NOMO-1 treated with dmso at 0.1 percent for 144 hours (cell line): ENCODE data around the gene CYTIP.

Experiments
- DNase-seq: peaks from one replicate; lab custom pipeline; 2025; ENCODE audit not compliant: unreplicated experiment; lab: John Stamatoyannopoulos, UW

CYTIP gene

GRCh38 chr2:157443795-157444640 lies at the start of gene CYTIP:
Gene CYTIP (minus strand): TSS chr2:157444089. CDS start chr2:157444020, 69 bp downstream.
- peak; percentile 53 for DNase-seq

DNA sequence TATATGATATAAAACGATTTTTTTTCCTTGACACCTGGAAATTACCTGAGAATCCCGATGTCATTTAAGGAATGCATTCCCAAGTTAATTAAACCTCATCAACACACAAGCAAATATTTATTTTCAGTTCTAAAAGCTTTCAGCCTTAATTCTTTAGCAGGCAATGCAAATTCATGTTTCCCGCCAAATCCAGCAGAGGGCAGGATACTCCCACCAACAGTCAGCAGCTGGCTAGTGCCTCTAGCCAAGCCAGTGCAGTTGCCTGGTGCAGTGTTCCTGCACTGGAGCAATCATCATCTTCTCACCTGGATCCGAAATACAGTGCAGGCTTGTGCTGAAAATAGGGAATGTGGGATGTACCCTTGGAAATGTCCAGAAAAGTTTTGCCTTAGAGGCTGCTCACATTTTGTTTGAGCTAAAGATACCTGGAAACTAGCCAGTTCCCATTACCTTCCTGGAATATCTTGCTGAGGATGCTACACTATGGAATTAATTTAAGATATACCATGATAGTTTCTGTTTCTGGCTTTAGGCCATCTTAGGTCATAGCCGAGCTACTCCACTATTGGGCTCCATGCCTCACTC lies 48.4 kb upstream of the CYTIP start:
- peak; percentile 17 for DNase-seq

DNA sequence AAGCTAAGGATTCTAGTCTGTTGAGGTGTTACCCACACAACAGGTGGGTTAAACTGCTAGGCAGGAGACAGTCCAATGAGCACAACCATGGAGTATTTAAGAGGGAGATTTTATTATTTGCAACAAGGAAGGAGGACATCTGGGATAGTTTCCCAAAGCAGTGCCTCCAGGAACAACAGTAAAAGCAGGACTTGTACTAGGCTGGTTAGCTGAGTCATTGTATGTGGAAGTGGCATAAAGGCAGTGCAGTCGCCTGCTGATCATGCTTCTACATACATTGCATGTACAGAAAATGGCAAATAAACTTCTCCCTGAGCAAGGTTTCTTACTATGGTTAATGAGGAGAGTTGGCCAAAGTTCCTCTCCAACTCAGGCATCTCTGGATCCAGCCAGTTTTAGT lies 46.1 kb upstream of the CYTIP start:
- DNase-seq: no peak

- no peak for DNase-seq
Measured at GRCh38 chr2:157488877-157489276, 45.0 kb upstream of the CYTIP start.

DNA sequence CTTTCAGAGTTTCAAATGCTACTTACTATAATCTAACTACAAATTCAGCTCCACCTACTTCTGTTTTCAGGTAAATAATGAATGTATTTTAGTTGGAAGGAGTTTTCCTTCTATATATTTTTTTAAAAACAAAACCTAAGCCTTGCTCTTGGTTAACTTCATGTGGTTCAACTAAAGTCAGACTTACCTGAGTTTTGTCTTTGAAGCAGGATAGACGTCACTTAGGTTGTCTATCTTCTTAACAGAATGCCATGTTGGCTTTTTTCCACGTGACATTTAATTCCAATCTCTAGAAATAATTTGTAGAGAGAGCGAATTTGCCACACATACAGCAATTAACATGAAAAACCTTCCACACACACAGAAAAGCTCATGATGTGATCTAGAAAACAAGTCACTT lies 43.9 kb upstream of the CYTIP start:
- no peak for DNase-seq

- DNase-seq: no peak
Measured at GRCh38 chr2:157487271-157487610, 43.4 kb upstream of the CYTIP start.

GRCh38 chr2:157486596-157487270 lies 42.8 kb upstream of the CYTIP start:
- no peak for DNase-seq

DNA sequence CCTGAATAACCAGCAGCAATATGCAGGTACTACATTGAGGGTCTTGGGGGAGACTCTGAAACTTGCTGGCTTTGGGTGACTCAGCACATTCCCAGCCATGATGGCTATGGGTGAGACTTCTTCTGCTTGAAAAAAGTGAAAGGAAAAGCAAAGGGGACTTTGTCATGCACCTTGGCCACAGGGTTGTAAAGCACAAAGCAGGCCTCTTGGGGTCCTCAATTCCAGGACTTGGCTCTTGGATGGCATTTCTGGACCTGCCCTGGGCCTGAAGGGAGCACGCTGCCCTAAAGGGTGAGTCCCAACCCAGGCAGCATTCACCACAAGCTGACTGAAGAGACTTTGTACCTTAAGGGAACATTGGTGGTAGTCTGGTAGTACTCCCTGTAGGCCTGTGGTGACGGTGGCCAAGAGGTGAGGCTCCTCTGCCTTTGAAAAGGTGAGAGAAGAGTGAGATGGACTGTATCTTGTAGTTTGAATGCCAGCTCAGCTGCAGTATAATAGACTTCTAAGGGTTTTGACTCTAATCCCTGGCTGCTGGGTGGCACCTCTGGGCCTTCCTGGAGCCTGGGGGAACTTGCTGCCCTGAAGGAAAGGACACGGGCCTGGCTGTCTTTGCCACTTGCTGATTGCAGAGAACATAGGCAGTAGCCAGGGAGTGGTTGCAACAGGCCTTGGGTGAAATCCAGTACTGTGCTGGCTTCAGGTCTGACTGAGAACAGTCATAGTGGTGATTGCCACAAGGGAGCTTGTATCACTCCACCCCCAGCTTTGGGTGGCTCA lies 36.5 kb upstream of the CYTIP start:
- no peak for DNase-seq

GRCh38 chr2:157479081-157480027 lies 35.5 kb upstream of the CYTIP start:
- no peak for DNase-seq

GRCh38 chr2:157477919-157478318 lies 34.0 kb upstream of the CYTIP start:
- no peak for DNase-seq

DNA sequence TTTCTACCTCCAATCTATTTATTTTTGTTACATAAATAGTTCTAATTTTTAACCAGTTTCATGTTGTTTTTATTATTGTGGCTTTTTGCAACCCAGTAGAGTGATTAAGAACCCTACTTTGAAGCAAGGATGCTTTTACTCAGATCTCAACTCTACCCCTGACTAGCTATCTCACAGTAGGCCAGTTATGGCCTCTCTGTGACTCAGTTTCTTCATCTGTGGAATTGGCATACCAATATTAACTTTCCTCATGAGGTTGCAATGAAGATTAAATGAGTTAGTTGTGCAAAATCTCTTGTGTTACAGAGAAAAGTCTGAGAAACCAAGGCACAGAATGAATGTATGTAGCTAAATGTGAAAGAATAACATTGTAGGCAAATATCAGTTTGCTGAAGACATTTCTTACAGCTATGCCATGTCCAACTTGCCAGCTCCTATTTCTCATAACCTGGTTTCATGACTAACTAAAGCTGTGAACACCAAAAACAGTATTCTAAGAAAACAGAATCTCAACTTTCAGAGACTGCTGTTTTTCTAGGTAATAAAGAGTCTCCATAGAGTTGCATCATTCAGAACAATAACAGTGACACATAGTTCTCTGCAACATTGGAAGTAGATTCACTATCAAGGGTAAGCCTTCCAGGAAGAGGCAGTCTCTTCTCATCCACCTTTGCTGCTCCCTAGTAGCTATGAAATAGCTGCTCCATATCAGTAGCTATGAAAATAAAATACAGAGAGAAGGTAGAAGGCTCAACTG lies 33.2 kb upstream of the CYTIP start:
- DNase-seq: no peak

DNA sequence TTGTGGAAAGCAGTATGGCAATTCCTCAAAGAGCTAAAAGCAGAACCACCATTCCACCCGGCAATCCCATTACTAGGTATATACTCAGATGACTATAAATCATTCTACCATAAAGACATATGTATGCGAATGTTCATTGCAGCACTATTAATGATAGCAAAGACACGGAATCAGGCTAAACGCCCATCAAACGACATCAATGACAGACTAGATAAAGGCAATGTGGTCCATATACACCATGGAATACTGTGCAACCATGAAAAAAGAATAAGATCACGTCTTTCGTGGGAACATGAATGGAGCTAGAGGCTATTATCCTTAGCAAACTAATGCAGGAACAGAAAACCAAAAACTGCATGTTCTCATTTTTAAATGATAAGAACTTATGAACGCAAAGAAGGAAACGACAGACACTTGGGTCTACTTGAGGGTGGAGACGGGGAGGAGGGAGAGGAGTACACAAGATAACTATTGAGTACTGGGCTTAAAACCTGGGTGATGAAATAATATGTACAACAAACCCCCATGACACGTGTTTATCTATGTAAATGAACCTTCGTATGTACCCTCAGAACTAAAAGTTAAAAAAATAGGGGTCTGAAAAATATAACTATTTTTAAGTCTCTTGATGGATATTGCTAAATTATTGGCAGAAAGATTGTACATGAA lies 32.0 kb upstream of the CYTIP start:
- no peak for DNase-seq

DNA sequence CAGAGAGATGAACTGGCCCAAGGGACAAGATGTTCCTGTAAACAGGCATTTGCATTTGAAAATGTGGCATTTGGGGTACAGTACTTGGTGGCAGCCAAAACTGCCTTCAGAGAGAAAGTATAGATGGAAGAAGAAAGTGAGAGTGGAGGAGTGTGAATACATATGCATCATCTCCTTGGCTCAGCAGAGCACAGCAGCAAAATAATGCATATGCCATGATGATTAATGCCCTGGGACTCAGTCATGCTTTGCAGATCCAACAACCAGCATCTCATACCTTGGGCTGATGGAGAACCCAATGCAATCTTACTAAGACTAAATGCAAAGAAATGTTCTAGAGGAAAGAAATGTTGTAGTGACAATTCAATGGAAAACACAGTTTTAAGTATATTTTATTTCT lies 29.7 kb upstream of the CYTIP start:
- no peak for DNase-seq

GRCh38 chr2:157471078-157471477 lies 27.2 kb upstream of the CYTIP start:
- no peak for DNase-seq

GRCh38 chr2:157470321-157470720 lies 26.4 kb upstream of the CYTIP start:
- peak; percentile 7 for DNase-seq

- DNase-seq: no peak
Measured at GRCh38 chr2:157469726-157470125, 25.8 kb upstream of the CYTIP start.

DNA sequence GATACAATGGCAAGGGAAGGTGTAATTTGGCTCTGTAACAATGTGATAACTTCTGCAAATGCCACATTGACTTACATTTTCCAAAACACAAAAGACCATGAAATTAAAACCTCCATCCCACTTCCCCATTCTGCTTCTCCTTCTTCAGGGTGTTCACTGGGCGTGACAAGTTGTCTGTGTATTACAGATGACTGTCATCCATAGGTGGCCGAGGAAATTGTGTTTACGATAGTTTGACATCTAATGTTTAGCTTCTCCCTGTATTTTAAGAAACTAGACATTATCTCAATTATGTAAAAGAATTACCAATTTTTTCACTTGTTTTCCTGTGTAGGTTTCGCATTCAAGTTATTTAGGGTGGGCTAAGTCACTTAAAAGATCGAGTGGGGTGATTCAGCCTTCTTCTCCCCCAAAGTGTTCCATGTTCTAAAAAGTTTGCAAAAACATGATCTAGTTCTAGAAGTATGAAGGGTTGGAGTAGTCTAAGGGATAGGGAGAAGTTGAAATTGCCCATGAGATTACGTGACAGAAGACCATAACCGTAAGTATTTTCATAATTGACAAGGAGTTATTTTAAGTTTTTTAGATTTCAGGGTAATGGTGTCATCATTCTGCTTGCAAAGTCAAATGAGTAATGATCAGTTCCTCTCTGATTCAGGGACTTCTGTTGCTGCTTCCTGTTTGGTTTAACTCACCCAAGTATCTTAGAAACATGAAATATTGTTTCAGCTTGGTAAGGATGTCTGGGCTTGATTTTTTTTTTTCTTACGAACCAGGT lies 25.2 kb upstream of the CYTIP start:
- peak; percentile 87 for DNase-seq

DNA sequence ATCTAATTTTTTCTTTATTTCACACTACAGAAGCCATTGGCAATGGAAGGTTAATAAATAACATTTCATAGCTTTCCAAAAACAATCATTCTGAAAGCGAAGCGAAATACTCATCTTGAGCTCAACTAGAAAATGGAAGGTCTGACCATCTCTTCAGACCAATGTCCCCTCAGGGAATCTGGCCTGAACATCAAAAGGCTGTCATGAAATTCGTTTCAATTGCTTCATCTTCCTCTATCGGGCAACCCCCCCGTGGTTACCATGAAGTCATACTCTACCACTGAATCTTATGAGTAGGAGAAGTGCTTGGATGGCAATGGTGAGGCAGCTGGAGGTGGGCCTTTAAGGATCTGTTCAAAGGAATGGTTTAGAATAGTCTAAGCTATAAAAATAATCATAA lies 22.9 kb upstream of the CYTIP start:
- DNase-seq: no peak
